TTC549 (cell line): ENCODE data around the gene ZNF205.
"Not testable (repeated sequence)": the region's sequence is repeated elsewhere in the genome, so short reads cannot be mapped to it uniquely, and the experiment has no call there.

ENCODE experiments used
- FAIRE-seq: peaks from 2 replicates; lab custom pipeline; 2012; peaks lifted over from hg19 to GRCh38; lab: Jason Lieb, UNC

ZNF205 gene

GRCh38 chr16:3112058-3112880 is at the start of gene ZNF205:
TSS of gene ZNF205 (plus strand) at chr16:3112586. CDS start at chr16:3113431, 845 bp downstream.
- no peak for FAIRE-seq

- no peak for FAIRE-seq
Observed at GRCh38 chr16:3063625-3064386, 48.6 kb upstream of the ZNF205 start.

GRCh38 chr16:3065069-3065741 is 47.2 kb upstream of the ZNF205 start, which contains the start of gene IL32:
TSS of gene IL32 (plus strand) at chr16:3065640. CDS start at chr16:3065812, 172 bp downstream.
- no peak for FAIRE-seq

- FAIRE-seq: no peak
Observed at GRCh38 chr16:3065742-3066439, 46.5 kb upstream of the ZNF205 start.

GRCh38 chr16:3066440-3066748 is 46.0 kb upstream of the ZNF205 start:
- no peak for FAIRE-seq

GRCh38 chr16:3068487-3068886 is 43.9 kb upstream of the ZNF205 start:
- FAIRE-seq: no peak

GRCh38 chr16:3069146-3069545 is 43.2 kb upstream of the ZNF205 start:
- FAIRE-seq: not testable (repeated sequence)

- no peak for FAIRE-seq
Observed at GRCh38 chr16:3070608-3071111, 41.7 kb upstream of the ZNF205 start.

- no peak for FAIRE-seq
Observed at GRCh38 chr16:3071655-3072054, 40.7 kb upstream of the ZNF205 start.

- FAIRE-seq: not testable (repeated sequence)
Observed at GRCh38 chr16:3072148-3072547, 40.2 kb upstream of the ZNF205 start.

- not testable (repeated sequence) for FAIRE-seq
Observed at GRCh38 chr16:3072576-3073263, 39.7 kb upstream of the ZNF205 start.

- FAIRE-seq: no peak
Observed at GRCh38 chr16:3073448-3073847, 38.9 kb upstream of the ZNF205 start.

- FAIRE-seq: no peak
Observed at GRCh38 chr16:3074860-3075522, 37.4 kb upstream of the ZNF205 start.

GRCh38 chr16:3075523-3075915 is 36.9 kb upstream of the ZNF205 start:
- no peak for FAIRE-seq

- FAIRE-seq: not testable (repeated sequence)
Observed at GRCh38 chr16:3075946-3076345, 36.4 kb upstream of the ZNF205 start.

GRCh38 chr16:3076577-3076976 is 35.8 kb upstream of the ZNF205 start:
- no peak for FAIRE-seq

- no peak for FAIRE-seq
Observed at GRCh38 chr16:3080024-3080423, 32.4 kb upstream of the ZNF205 start.

GRCh38 chr16:3081957-3082356 is 30.4 kb upstream of the ZNF205 start:
- FAIRE-seq: not testable (repeated sequence)

- FAIRE-seq: not testable (repeated sequence)
Observed at GRCh38 chr16:3083408-3083807, 29.0 kb upstream of the ZNF205 start.

- no peak for FAIRE-seq
Observed at GRCh38 chr16:3084491-3084890, 27.9 kb upstream of the ZNF205 start.
